ENCODE results near the gene ADCY5. TPM values are rescaled to one million over a fixed set of nuclear protein-coding genes. Genes with fewer than 3 reads are reported as not detected.

ADCY5 gene
- total and polyA plus RNA-seq, 4 donors = 0.74 to 6.6 (median 2.9) TPM

- Histone ChIP-seq H3K27me3 (ENCODE audit: control insufficient read depth in 4 of 4, insufficient read depth in 4 of 4, low read length in 3 of 4) (no peaks in the 10 kb centered on the region), H3K9me3 (ENCODE audit: control insufficient read depth in 4 of 4, low read length in 3 of 4) (no peaks in the 10 kb centered on the region), H3K27ac (ENCODE audit: low read depth in 1 of 2, low read length in 2 of 2) (no peak overlapping the region), H3K4me1 (ENCODE audit: control insufficient read depth in 4 of 4, insufficient read depth in 4 of 4, low read length in 3 of 4) (no peaks in the 10 kb centered on the region), H3K4me3 (ENCODE audit: low read depth in 1 of 3, low read length in 3 of 3) (no peak overlapping the region), H3K9ac (ENCODE audit: low read depth in 1 of 2, low read length in 2 of 2) (no peak overlapping the region), H3K36me3 (ENCODE audit: control insufficient read depth in 4 of 4, insufficient read depth in 3 of 4, low read depth in 1 of 4, low read length in 3 of 4) (peaks cover 0 to 2% (median 0%) of the 10 kb centered on the region in 4 donors)
- no peak for TF ChIP-seq YY1 (IDR thresholded peaks at IDR 0.05)
- TF ChIP-seq HNF4A (conservative IDR thresholded peaks at IDR 0.05) = no peak
- no peak for TF ChIP-seq RXRA (IDR thresholded peaks at IDR 0.05)
- TF ChIP-seq FOXA2 (IDR thresholded peaks at IDR 0.05) = no peak
- no peak for TF ChIP-seq EGR1 (IDR thresholded peaks at IDR 0.05; ENCODE audit: low read depth in 2 of 2)
- no peak for TF ChIP-seq HNF4G (IDR thresholded peaks at IDR 0.05)
- TF ChIP-seq MAX (IDR thresholded peaks at IDR 0.05) = no peak
- no peak for TF ChIP-seq SP1 (IDR thresholded peaks at IDR 0.05)
- TF ChIP-seq, protein P1, sequence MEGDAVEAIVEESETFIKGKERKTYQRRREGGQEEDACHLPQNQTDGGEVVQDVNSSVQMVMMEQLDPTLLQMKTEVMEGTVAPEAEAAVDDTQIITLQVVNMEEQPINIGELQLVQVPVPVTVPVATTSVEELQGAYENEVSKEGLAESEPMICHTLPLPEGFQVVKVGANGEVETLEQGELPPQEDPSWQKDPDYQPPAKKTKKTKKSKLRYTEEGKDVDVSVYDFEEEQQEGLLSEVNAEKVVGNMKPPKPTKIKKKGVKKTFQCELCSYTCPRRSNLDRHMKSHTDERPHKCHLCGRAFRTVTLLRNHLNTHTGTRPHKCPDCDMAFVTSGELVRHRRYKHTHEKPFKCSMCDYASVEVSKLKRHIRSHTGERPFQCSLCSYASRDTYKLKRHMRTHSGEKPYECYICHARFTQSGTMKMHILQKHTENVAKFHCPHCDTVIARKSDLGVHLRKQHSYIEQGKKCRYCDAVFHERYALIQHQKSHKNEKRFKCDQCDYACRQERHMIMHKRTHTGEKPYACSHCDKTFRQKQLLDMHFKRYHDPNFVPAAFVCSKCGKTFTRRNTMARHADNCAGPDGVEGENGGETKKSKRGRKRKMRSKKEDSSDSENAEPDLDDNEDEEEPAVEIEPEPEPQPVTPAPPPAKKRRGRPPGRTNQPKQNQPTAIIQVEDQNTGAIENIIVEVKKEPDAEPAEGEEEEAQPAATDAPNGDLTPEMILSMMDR (IDR thresholded peaks at IDR 0.05; ENCODE audit: low read depth, low read length, missing input control) = no peak
- no peak for TF ChIP-seq FOXA1 (IDR thresholded peaks at IDR 0.05)
- no peak for TF ChIP-seq JUND (IDR thresholded peaks at IDR 0.05)
- no peak for TF ChIP-seq TAF1 (conservative IDR thresholded peaks at IDR 0.05)
- TF ChIP-seq, protein P2, sequence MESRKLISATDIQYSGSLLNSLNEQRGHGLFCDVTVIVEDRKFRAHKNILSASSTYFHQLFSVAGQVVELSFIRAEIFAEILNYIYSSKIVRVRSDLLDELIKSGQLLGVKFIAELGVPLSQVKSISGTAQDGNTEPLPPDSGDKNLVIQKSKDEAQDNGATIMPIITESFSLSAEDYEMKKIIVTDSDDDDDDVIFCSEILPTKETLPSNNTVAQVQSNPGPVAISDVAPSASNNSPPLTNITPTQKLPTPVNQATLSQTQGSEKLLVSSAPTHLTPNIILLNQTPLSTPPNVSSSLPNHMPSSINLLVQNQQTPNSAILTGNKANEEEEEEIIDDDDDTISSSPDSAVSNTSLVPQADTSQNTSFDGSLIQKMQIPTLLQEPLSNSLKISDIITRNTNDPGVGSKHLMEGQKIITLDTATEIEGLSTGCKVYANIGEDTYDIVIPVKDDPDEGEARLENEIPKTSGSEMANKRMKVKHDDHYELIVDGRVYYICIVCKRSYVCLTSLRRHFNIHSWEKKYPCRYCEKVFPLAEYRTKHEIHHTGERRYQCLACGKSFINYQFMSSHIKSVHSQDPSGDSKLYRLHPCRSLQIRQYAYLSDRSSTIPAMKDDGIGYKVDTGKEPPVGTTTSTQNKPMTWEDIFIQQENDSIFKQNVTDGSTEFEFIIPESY (IDR thresholded peaks at IDR 0.05) = no peak
- DNase-seq (ENCODE audit: low spot score) = no peak
- 94% methylated on average over 17 of the region's 17 CpGs for WGBS
Observed at GRCh38 chr3:123283657-123284398, 165.1 kb downstream of the ADCY5 start.

DNA sequence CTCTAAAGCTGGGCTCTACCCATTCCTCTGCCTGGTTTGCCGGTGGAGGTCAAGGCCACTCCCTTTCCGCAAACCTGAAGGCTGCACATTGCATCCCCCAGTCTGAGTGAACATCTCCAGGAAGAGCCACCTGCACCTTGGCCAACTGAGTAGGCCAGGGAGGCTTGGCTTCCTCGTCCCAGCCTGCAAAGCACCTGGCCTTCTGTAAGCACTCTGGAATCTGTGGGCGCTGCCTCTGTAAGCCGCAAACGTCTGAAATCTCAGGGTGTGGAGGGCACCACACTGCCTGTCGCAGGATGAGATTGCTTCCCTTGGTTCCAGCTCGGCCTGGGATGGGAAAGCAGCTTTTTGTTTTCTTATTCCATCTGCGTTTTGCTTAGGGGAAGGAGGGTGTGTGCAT, 165.8 kb downstream of the ADCY5 start:
- H3K9ac ChIP-seq (ENCODE audit: low read depth in 1 of 2, low read length in 2 of 2) = no peak overlapping the region
- 88% methylated on average over 9 of the region's 9 CpGs for WGBS
- DNase-seq (ENCODE audit: low spot score) = no peak
- H3K27ac ChIP-seq (ENCODE audit: low read depth in 1 of 2, low read length in 2 of 2) = no peak overlapping the region
- H3K4me1 ChIP-seq (ENCODE audit: control insufficient read depth in 4 of 4, insufficient read depth in 4 of 4, low read length in 3 of 4) = no peaks in the 10 kb centered on the region
- no peaks in the 10 kb centered on the region for H3K9me3 ChIP-seq (ENCODE audit: control insufficient read depth in 4 of 4, low read length in 3 of 4)
- no peaks in the 10 kb centered on the region for H3K27me3 ChIP-seq (ENCODE audit: control insufficient read depth in 4 of 4, insufficient read depth in 4 of 4, low read length in 3 of 4)
- H3K4me3 ChIP-seq (ENCODE audit: low read depth in 1 of 3, low read length in 3 of 3) = no peak overlapping the region
- H3K36me3 ChIP-seq (ENCODE audit: control insufficient read depth in 4 of 4, insufficient read depth in 3 of 4, low read depth in 1 of 4, low read length in 3 of 4) = peaks cover 0 to 2% (median 0%) of the 10 kb centered on the region in 4 donors
- TF ChIP-seq REST (IDR thresholded peaks at IDR 0.05) (no peak), NR2F2 (IDR thresholded peaks at IDR 0.05) (no peak), GABPA (IDR thresholded peaks at IDR 0.05 in 1 of 2, conservative IDR thresholded peaks at IDR 0.05 in 1 of 2) (no peak), FOXA2 (IDR thresholded peaks at IDR 0.05) (no peak), RXRA (IDR thresholded peaks at IDR 0.05) (no peak), SP1 (IDR thresholded peaks at IDR 0.05) (no peak), MAX (IDR thresholded peaks at IDR 0.05) (no peak), TAF1 (conservative IDR thresholded peaks at IDR 0.05) (no peak), JUND (IDR thresholded peaks at IDR 0.05) (no peak), FOXA1 (IDR thresholded peaks at IDR 0.05) (no peak), EGR1 (IDR thresholded peaks at IDR 0.05; ENCODE audit: low read depth in 2 of 2) (no peak), RAD21 (IDR thresholded peaks at IDR 0.05) (no peak), HNF4A (conservative IDR thresholded peaks at IDR 0.05) (no peak), HNF4G (IDR thresholded peaks at IDR 0.05) (no peak), YY1 (IDR thresholded peaks at IDR 0.05) (no peak)
- TF ChIP-seq, protein P1 (IDR thresholded peaks at IDR 0.05; ENCODE audit: low read depth, low read length, missing input control) = no peak
- TF ChIP-seq, protein P2 (IDR thresholded peaks at IDR 0.05) = no peak

Measured in liver (tissue), 9 donors.